Tibial artery (tissue), 4 donors: Measurements from ENCODE around the gene ATG16L2.
A peak's percentile ranks its signal among the peaks of the same experiment; 100 is the strongest.

Experiments used
- DNase-seq, 2 donors: peaks; one replicate each; pipeline ENCODE4 v3.0.0-alpha.2; 2019
- H3K27ac ChIP-seq, 2 donors: fragments of 200-600 bp; sonication (generic) in 1 of 2; 1 replicate in 1 of 2; 2 replicates in 1 of 2; pipeline ENCODE4 v1.5.1; 2018 to 2019; ENCODE audit warnings: mild to moderate bottlenecking in 1 of 2
- H3K27me3 ChIP-seq, 2 donors: fragments of 200-600 bp; sonication (generic) in 1 of 2; one replicate each; pipeline versions ENCODE4 v1.5.1 to v1.6.0; 2016 to 2019
- H3K36me3 ChIP-seq, 3 donors: fragments of 200-600 bp; sonication (generic) in 2 of 3; one replicate each; pipeline ENCODE4 v1.5.1; 2016 to 2019; ENCODE audit warnings: mild to moderate bottlenecking in 2 of 3
- H3K4me1 ChIP-seq, 4 donors: fragments of 200-600 bp; sonication (generic) in 2 of 4; 1 replicate in 3 of 4; 2 replicates in 1 of 4; pipeline ENCODE4 v1.5.1; 2016 to 2019
- H3K4me3 ChIP-seq, 2 donors: fragments of 200-600 bp; sonication (generic) in 1 of 2; 1 replicate in 1 of 2; 2 replicates in 1 of 2; pipeline ENCODE4 v1.5.1; 2018 to 2019; ENCODE audit warnings: mild to moderate bottlenecking in 2 of 2
- H3K9me3 ChIP-seq, 3 donors: fragments of 200-600 bp; sonication (generic) in 1 of 3; one replicate each; pipeline ENCODE4 v1.5.1; 2016 to 2019
- intact Hi-C: fragments of 100-400 bp; cut with DNase I; formaldehyde crosslinking; loops from one replicate; pipeline ENCODE4 v1.15.0; 2023; ENCODE audit warnings: low total_unique reads
- TF ChIP-seq, protein P1 (sequence below), 2 experiments: fragments of 200-600 bp in 1 of 2; fragments of 450-650 bp in 1 of 2; IDR thresholded peaks; one replicate each; pipeline ENCODE4 v1.5.1; 2017 to 2019; ENCODE audit warnings: antibody characterized with exemption in 2 of 2, mild to moderate bottlenecking in 1 of 2, moderate library complexity in 1 of 2

The ATG16L2 gene

DNA sequence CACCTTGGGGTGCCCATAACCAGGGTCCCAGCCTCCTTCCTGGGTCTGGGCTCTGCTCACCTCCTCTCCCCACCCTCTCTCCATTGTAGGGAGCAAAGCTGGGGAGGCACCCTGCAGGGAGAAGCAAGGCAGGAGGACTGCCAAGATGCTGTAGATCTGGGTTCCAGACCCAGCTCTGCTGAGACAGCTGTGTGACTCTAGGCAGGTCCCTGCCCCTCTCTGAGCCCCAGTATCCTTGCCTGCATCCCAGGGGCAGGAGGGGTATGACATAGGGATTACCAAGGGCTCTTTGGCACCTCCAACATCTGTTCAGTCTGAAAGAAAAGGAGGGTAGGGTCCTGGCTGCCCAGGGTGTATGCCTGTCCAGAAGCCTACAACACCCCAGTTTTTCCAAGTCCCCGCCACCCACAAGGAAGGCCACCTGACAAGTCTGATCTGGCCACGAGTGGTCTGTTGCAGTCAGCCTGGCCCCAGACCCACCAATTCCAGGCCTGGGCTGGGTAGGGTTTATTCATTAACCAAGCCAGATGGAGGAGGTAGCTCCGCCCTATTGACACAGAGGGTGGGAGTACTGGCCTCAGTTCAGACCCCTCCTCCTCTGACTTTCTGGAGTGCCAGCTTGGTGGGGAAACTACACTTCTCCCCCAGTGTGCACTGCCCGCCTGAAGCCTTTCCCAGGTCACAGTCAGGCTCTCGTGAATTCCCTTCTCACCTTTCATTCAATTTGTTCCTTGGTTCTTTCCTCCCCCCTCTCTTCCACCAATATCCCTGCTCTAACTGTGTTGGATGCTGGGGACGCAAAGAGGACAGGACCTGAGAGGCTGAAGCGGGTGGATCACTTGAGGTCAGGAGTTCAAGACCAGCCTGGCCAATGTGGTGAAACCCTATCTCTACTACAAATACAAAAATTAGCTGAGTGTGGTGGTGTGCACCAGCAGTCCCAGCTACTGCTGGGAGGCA is 35.4 kb upstream of the ATG16L2 start:
- peaks cover 0 to 4% (median 0%) of the 10 kb centered on the region in 3 donors for H3K36me3 ChIP-seq
- no peaks in the 10 kb centered on the region for H3K9me3 ChIP-seq
- TF ChIP-seq, protein P1, sequence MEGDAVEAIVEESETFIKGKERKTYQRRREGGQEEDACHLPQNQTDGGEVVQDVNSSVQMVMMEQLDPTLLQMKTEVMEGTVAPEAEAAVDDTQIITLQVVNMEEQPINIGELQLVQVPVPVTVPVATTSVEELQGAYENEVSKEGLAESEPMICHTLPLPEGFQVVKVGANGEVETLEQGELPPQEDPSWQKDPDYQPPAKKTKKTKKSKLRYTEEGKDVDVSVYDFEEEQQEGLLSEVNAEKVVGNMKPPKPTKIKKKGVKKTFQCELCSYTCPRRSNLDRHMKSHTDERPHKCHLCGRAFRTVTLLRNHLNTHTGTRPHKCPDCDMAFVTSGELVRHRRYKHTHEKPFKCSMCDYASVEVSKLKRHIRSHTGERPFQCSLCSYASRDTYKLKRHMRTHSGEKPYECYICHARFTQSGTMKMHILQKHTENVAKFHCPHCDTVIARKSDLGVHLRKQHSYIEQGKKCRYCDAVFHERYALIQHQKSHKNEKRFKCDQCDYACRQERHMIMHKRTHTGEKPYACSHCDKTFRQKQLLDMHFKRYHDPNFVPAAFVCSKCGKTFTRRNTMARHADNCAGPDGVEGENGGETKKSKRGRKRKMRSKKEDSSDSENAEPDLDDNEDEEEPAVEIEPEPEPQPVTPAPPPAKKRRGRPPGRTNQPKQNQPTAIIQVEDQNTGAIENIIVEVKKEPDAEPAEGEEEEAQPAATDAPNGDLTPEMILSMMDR (IDR thresholded peaks at IDR 0.05): no peak
- H3K4me3 ChIP-seq: no peak overlapping the region
- no peak overlapping the region for H3K27ac ChIP-seq
- H3K4me1 ChIP-seq: peaks cover 0 to 67% (median 32%) of the 10 kb centered on the region in 4 donors
- no peaks in the 10 kb centered on the region for H3K27me3 ChIP-seq
- intact Hi-C loops: no loop called here
- no peak for DNase-seq

GRCh38 chr11:72779495-72780128 is 34.6 kb upstream of the ATG16L2 start:
- Histone ChIP-seq H3K27ac (no peak overlapping the region), H3K27me3 (no peaks in the 10 kb centered on the region), H3K4me3 (no peak overlapping the region), H3K36me3 (peaks cover 0 to 4% (median 0%) of the 10 kb centered on the region in 3 donors), H3K4me1 (peaks cover 0 to 59% (median 32%) of the 10 kb centered on the region in 4 donors), H3K9me3 (no peaks in the 10 kb centered on the region)
- DNase-seq: no peak
- TF ChIP-seq, protein P1 (IDR thresholded peaks at IDR 0.05): no peak
- intact Hi-C loops: no loop called here

GRCh38 chr11:72780296-72781062 is 33.7 kb upstream of the ATG16L2 start:
- intact Hi-C loops: no loop called here
- peaks cover 0 to 53% (median 32%) of the 10 kb centered on the region in 4 donors for H3K4me1 ChIP-seq

GRCh38 chr11:72781063-72781312 is 33.2 kb upstream of the ATG16L2 start:
- Histone ChIP-seq H3K36me3 (peaks cover 0 to 4% (median 0%) of the 10 kb centered on the region in 3 donors), H3K9me3 (no peaks in the 10 kb centered on the region), H3K27me3 (no peaks in the 10 kb centered on the region), H3K4me3 (peak overlapping the region; percentile 55 to 82), H3K4me1 (peaks cover 0 to 53% (median 32%) of the 10 kb centered on the region in 4 donors), H3K27ac (peak overlapping the region; percentile 56 to 60)
- intact Hi-C loops: no loop called here
- TF ChIP-seq, protein P1 (IDR thresholded peaks at IDR 0.05): no peak
- no peak for DNase-seq

More at GRCh38 chr11:72780296-72781062, 33.7 kb upstream of the ATG16L2 start:
- Histone ChIP-seq H3K4me3 (peak overlapping the region; percentile 55 to 82), H3K27me3 (no peaks in the 10 kb centered on the region), H3K36me3 (peaks cover 0 to 4% (median 0%) of the 10 kb centered on the region in 3 donors), H3K9me3 (no peaks in the 10 kb centered on the region), H3K27ac (peak overlapping the region; percentile 56 to 60)
- DNase-seq: no peak
- TF ChIP-seq, protein P1 (IDR thresholded peaks at IDR 0.05): no peak

- intact Hi-C loops: no loop called here
- TF ChIP-seq, protein P1 (IDR thresholded peaks at IDR 0.05): no peak
- Histone ChIP-seq H3K4me3 (peak overlapping the region; percentile 55 to 82), H3K4me1 (peaks cover 0 to 53% (median 32%) of the 10 kb centered on the region in 4 donors), H3K27ac (peak overlapping the region; percentile 56 to 60), H3K27me3 (no peaks in the 10 kb centered on the region), H3K9me3 (no peaks in the 10 kb centered on the region), H3K36me3 (no peaks in the 10 kb centered on the region)
- DNase-seq: no peak
Observed at GRCh38 chr11:72781313-72782080, 32.7 kb upstream of the ATG16L2 start.
